Stimulated activated CD8-positive, alpha-beta memory T cell treated with anti-CD3 and anti-CD28 coated beads, Interleukin-12 subunit alpha, Interleukin-12 subunit beta, amount 100 ng/mL, for 24 hours (primary cell): Measurements from ENCODE around the gene SEC22C.

Experiments
- DNase-seq: peaks from one replicate; pipeline ENCODE4 v3.0.0-alpha.2; 2020; ENCODE audit errors: extremely low read depth

SEC22C gene

DNA sequence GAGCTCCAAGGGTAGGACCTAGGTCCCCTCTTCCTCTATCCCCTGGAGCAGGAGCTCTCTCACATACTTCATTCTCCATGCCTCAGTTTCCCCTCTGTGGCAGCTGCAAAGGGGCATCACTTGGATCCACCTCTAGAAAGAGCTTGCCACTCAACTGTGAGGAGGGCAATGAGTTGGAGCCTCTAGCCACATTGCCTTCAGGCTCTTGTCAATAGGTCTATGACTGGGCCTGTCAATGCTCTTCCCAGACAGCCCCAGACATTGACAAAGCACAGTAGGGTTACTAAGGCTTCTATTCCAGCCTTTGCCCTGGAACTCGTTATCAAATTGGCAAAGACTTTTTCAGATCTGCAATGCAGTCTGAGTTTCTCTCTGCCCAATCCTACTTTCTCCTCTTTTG, 83.7 kb downstream of the SEC22C start:
- no peak for DNase-seq
